OCI-LY7 (cell line): ENCODE measurements around the gene FBN3. TPM values are rescaled to one million over a fixed set of nuclear protein-coding genes. Genes with fewer than 3 reads are reported as not detected.

Experiments used
- BruUV-seq: library from RNA; stranded (reverse); fragments of 400-500 nt; replicated peaks from 2 replicates; lab custom pipeline; 2021; lab: Mats Ljungman, UMichigan
- CTCF ChIA-PET: fragments of 300-600 bp; sonication (Branson Sonifier 250); formaldehyde crosslinking; loops from one replicate; lab custom pipeline; 2022; ENCODE audit warnings: antibody characterized with exemption; ENCODE audit not compliant: unreplicated experiment; lab: Charles Lee
- POLR2A ChIA-PET: fragments of 300-600 bp; sonication (Branson Sonifier 250); formaldehyde crosslinking; loops from one replicate; lab custom pipeline; 2022; ENCODE audit warnings: antibody characterized with exemption; lab: Charles Lee
- DNase-seq: peaks from one replicate; pipeline ENCODE4 v3.0.0-alpha.2; 2015; ENCODE audit warnings: low spot score
- H2AFZ ChIP-seq: fragments of 200-600 bp; sonication (generic), shearing (Covaris generic); 2 replicates; pipeline ENCODE4 v1.6.1; 2014; ENCODE audit warnings: mild to moderate bottlenecking, antibody characterized with exemption, low read length, moderate library complexity
- H3K27ac ChIP-seq: fragments of 200-600 bp; sonication (generic); 2 replicates; pipeline ENCODE4 v1.5.1; 2014; ENCODE audit warnings: mixed run types, low read depth, mild to moderate bottlenecking, moderate library complexity, low read length, inconsistent platforms; ENCODE audit not compliant: poor library complexity, severe bottlenecking
- H3K36me3 ChIP-seq: fragments of 200-600 bp; sonication (generic); 2 replicates; pipeline ENCODE4 v1.6.1; 2014; ENCODE audit warnings: mild to moderate bottlenecking, antibody characterized with exemption, low read length, moderate library complexity, mixed read lengths; ENCODE audit not compliant: insufficient read depth
- H3K4me1 ChIP-seq: fragments of 200-600 bp; sonication (generic); 2 replicates; pipeline ENCODE4 v1.5.1; 2014; ENCODE audit warnings: mild to moderate bottlenecking, low read length; ENCODE audit not compliant: insufficient read depth, poor library complexity, severe bottlenecking
- H3K4me2 ChIP-seq: fragments of 200-600 bp; sonication (generic); 2 replicates; pipeline ENCODE4 v1.6.1; 2014; ENCODE audit warnings: mild to moderate bottlenecking, low read length
- H3K4me3 ChIP-seq: fragments of 200-600 bp; sonication (generic); 2 replicates; pipeline ENCODE4 v1.5.1; 2014; ENCODE audit warnings: mild to moderate bottlenecking, low read depth, low read length; ENCODE audit not compliant: poor library complexity, severe bottlenecking
- H3K79me2 ChIP-seq: fragments of 200-600 bp; sonication (generic); 2 replicates; pipeline ENCODE4 v1.6.1; 2016; ENCODE audit warnings: low read depth, mild to moderate bottlenecking, low read length, moderate library complexity, mixed read lengths; ENCODE audit not compliant: insufficient read depth
- H3K9me2 ChIP-seq: fragments of 200-600 bp; sonication (generic); 2 replicates; pipeline ENCODE4 v1.6.1; 2016; ENCODE audit warnings: mild to moderate bottlenecking, low read length, mixed read lengths; ENCODE audit not compliant: insufficient read depth
- H3K9me3 ChIP-seq: fragments of 200-600 bp; sonication (generic); 2 replicates; pipeline ENCODE4 v1.6.1; 2014; ENCODE audit warnings: mild to moderate bottlenecking, mixed run types, low read length, mixed read lengths
- H4K20me1 ChIP-seq: fragments of 200-600 bp; sonication (generic); 2 replicates; pipeline ENCODE4 v1.6.1; 2014; ENCODE audit warnings: mild to moderate bottlenecking, antibody characterized with exemption, low read length, moderate library complexity, mixed read lengths; ENCODE audit not compliant: insufficient read depth
- EZH2phosphoT487 ChIP-seq: fragments of 200-600 bp; sonication (generic); IDR thresholded peaks from 2 replicates; pipeline ENCODE4 v1.6.1; 2018; ENCODE audit warnings: low read depth, borderline replicate concordance, mild to moderate bottlenecking, mixed run types, antibody characterized with exemption, low read length, moderate library complexity, mixed read lengths
- intact Hi-C: fragments of 100-400 bp; cut with micrococcal nuclease; formaldehyde crosslinking; loops from one replicate; pipeline ENCODE4 v1.10.0; 2022; ENCODE audit not compliant: unreplicated experiment
- total RNA-seq, 2 experiments: library from RNA; depleted of rRNA in 1 of 2; stranded (reverse); fragments of >200 nt in 1 of 2; shearing (Covaris generic) in 1 of 2; gene quantifications; 2 replicates each; pipeline ENCODE4 v1.2.3, GENCODE V29; 2014 to 2022
- TF ChIP-seq, protein P1 (sequence below): fragments of 200-600 bp; sonication (generic); conservative IDR thresholded peaks from 2 replicates; pipeline ENCODE4 v1.5.1; 2014; ENCODE audit warnings: mild to moderate bottlenecking, antibody characterized with exemption, low read length, moderate library complexity, mixed read lengths

The FBN3 gene
- total RNA-seq, 2 experiments from 2014 or later, result not detected

DNA sequence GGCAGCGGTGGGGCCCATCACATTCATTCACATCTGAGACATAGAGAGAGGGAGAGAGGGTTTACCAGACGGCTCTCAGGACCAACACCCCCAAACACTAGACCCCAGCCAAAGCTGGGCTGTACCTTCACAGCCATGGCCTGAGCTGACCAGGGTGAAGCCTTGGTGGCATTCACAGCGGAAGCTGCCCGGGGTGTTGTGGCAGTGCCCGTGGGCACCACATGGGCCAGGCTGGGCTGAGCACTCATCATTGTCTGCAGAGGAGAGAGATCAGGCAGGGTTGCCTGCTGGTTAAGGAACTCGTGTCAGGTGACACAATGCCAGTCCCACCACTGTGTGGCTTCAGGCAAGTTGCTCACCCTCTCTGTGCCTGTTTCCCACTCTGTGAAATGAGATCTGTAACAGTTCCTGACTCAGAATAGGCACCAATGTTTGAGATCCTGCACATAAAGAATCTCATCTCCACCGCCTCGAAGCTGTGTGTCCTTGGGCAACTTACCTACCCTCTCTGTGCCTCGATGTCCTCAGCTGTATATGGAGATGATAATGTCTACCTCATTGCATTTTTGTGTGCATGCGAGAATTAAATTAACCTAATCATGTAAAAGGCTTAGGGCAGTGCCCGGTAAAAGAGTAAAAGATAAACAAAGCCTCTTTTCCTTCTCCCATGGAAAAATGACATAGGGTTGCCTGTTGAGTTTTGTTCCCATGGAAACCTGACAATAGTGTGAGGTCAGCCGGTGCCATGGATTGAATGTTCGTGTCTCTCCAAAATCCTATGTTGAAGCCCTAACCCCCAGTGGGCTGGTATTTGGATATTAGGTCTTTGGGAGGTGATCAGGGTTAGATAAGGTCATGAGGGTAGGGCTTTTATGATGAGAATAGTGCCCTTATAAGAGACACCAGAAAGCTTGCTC is 74.0 kb downstream of the FBN3 start:
- TF ChIP-seq EZH2phosphoT487, result no peak
- TF ChIP-seq, protein P1, sequence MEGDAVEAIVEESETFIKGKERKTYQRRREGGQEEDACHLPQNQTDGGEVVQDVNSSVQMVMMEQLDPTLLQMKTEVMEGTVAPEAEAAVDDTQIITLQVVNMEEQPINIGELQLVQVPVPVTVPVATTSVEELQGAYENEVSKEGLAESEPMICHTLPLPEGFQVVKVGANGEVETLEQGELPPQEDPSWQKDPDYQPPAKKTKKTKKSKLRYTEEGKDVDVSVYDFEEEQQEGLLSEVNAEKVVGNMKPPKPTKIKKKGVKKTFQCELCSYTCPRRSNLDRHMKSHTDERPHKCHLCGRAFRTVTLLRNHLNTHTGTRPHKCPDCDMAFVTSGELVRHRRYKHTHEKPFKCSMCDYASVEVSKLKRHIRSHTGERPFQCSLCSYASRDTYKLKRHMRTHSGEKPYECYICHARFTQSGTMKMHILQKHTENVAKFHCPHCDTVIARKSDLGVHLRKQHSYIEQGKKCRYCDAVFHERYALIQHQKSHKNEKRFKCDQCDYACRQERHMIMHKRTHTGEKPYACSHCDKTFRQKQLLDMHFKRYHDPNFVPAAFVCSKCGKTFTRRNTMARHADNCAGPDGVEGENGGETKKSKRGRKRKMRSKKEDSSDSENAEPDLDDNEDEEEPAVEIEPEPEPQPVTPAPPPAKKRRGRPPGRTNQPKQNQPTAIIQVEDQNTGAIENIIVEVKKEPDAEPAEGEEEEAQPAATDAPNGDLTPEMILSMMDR, result no peak
- peaks cover 5% of the 10 kb centered on the region; the same call in 1 of the 2 replicates for H3K9me3 ChIP-seq
- H3K4me1 ChIP-seq, result no peaks in the 10 kb centered on the region
- H3K4me2 ChIP-seq, result no peak overlapping the region
- no peak for DNase-seq
- H3K79me2 ChIP-seq, result no peaks in the 10 kb centered on the region
- intact Hi-C loops, result no loop called here
- BruUV-seq, result no TSS peak
- H3K4me3 ChIP-seq, result no peak overlapping the region
- no peak overlapping the region for H3K27ac ChIP-seq
- H4K20me1 ChIP-seq, result no peaks in the 10 kb centered on the region
- H3K36me3 ChIP-seq, result no peaks in the 10 kb centered on the region
- CTCF ChIA-PET, result no interaction called here
- POLR2A ChIA-PET, result interaction anchor here (1.6 kb wide), 1 partner anchor 21 kb away, joined by 3 read pairs; no protein-coding TSS in a partner anchor
- no peak overlapping the region for H2AFZ ChIP-seq
- H3K9me2 ChIP-seq, result no peaks in the 10 kb centered on the region

DNA sequence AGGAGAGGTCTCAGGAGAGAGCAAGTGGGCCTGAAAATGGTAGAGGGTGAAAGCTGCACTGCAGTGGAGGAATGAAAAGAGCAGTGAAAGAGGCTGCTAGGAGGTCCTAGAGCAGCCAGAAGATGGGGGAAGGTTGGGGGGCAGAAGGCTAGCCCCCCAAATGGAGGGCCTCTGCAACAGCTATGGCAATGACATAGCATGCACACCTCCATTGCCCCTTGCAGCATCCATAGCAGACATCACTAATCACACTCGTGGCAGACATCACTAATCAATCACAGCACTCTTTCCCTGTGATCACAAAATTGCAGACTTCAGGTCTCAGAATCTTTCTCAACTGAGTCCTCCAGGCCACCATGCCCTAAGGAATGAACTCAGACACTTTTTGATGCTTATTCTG is 74.9 kb downstream of the FBN3 start:
- POLR2A ChIA-PET, result no interaction called here
- no peak for DNase-seq
- H2AFZ ChIP-seq, result no peak overlapping the region
- no peaks in the 10 kb centered on the region for H4K20me1 ChIP-seq
- peaks cover 13% of the 10 kb centered on the region; the same call in 1 of the 2 replicates for H3K9me3 ChIP-seq
- intact Hi-C loops, result no loop called here
- no peak overlapping the region for H3K27ac ChIP-seq
- CTCF ChIA-PET, result no interaction called here
- no peaks in the 10 kb centered on the region for H3K36me3 ChIP-seq
- no peak overlapping the region for H3K4me3 ChIP-seq
- H3K4me1 ChIP-seq, result no peaks in the 10 kb centered on the region
- no TSS peak for BruUV-seq
- no peak for TF ChIP-seq EZH2phosphoT487
- TF ChIP-seq, protein P1, result no peak
- H3K79me2 ChIP-seq, result no peaks in the 10 kb centered on the region
- H3K4me2 ChIP-seq, result no peak overlapping the region
- H3K9me2 ChIP-seq, result no peaks in the 10 kb centered on the region

DNA sequence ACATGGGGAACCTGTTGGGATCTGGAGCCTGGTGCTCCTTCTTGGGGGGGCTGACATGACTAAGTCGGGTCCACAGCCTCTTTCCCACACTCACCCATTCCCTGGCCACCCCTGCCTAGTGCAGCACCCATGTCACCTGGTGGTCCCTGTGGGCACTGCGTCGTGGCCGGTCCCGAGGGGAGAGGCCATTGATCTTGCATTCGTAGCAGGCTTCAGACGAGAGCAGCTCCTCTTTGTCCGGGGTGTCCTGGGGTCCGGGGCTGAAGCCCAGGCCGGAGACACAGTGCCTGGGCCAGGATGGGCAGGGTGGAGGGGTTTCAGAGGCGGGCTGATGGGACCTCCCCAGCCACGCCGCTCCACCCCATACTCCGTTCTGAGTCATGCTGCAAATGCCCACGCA is 77.5 kb downstream of the FBN3 start:
- CTCF ChIA-PET, result no interaction called here

More for the DNA sequence above, 77.5 kb downstream of the FBN3 start:
- Histone ChIP-seq H3K4me3 (no peak overlapping the region), H3K4me1 (no peaks in the 10 kb centered on the region), H4K20me1 (no peaks in the 10 kb centered on the region), H3K27ac (no peak overlapping the region), H2AFZ (no peak overlapping the region), H3K4me2 (no peak overlapping the region), H3K9me3 (peaks cover 17% of the 10 kb centered on the region; the same call in 1 of the 2 replicates), H3K79me2 (no peaks in the 10 kb centered on the region), H3K9me2 (no peaks in the 10 kb centered on the region), H3K36me3 (no peaks in the 10 kb centered on the region)
- TF ChIP-seq, protein P1, result no peak
- TF ChIP-seq EZH2phosphoT487, result no peak
- intact Hi-C loops, result no loop called here
- DNase-seq, result no peak
- POLR2A ChIA-PET, result no interaction called here
- BruUV-seq, result no TSS peak
